Skeletal muscle satellite cell (primary cell): Measurements from ENCODE around the gene SLC44A5.
"Not testable (repeated sequence)": the region's sequence is repeated elsewhere in the genome, so short reads cannot be mapped to it uniquely, and the experiment has no call there.

Source experiments
- H3K27me3 ChIP-seq: 2 replicates; pipeline ENCODE4 v1.7.0; 2013; ENCODE audit warnings: low read length; ENCODE audit not compliant: control insufficient read depth, insufficient read depth
- H3K36me3 ChIP-seq: 2 replicates; pipeline ENCODE4 v1.7.0; 2013; ENCODE audit warnings: mild to moderate bottlenecking, control low read depth, low read length; ENCODE audit not compliant: insufficient read depth
- H3K4me1 ChIP-seq: 2 replicates; pipeline ENCODE4 v1.7.0; 2013; ENCODE audit warnings: low read length; ENCODE audit not compliant: control insufficient read depth, insufficient read depth
- H3K4me2 ChIP-seq: 2 replicates; pipeline ENCODE4 v1.7.0; 2013; ENCODE audit warnings: mild to moderate bottlenecking, low read length
- H3K4me3 ChIP-seq: 2 replicates; pipeline ENCODE4 v1.7.0; 2013; ENCODE audit warnings: low read length
- H3K9ac ChIP-seq: 2 replicates; pipeline ENCODE4 v1.7.0; 2013; ENCODE audit warnings: mild to moderate bottlenecking, low read depth, low read length, moderate library complexity
- H3K9me3 ChIP-seq: replicated peaks from 2 replicates; pipeline ENCODE4 v1.7.0; 2013; ENCODE audit warnings: mild to moderate bottlenecking, control low read depth, low read length

SLC44A5 gene

GRCh38 chr1:75293270-75293669 lies 317.6 kb downstream of the SLC44A5 start:
- Histone ChIP-seq H3K36me3 (no peaks in the 10 kb centered on the region), H3K27me3 (no peaks in the 10 kb centered on the region), H3K9me3 (no peaks in the 10 kb centered on the region), H3K9ac (no peak overlapping the region), H3K4me2 (no peak overlapping the region), H3K4me3 (no peak overlapping the region), H3K4me1 (no peaks in the 10 kb centered on the region)

- H3K4me1 ChIP-seq: no peaks in the 10 kb centered on the region
Observed at GRCh38 chr1:75292013-75292412, 318.9 kb downstream of the SLC44A5 start.

GRCh38 chr1:75276385-75276784 lies 334.5 kb downstream of the SLC44A5 start:
- H3K9me3 ChIP-seq: no peaks in the 10 kb centered on the region
- no peaks in the 10 kb centered on the region for H3K36me3 ChIP-seq
- H3K4me1 ChIP-seq: no peaks in the 10 kb centered on the region
- no peak overlapping the region for H3K9ac ChIP-seq
- H3K27me3 ChIP-seq: no peaks in the 10 kb centered on the region
- no peak overlapping the region for H3K4me2 ChIP-seq
- no peak overlapping the region for H3K4me3 ChIP-seq

More at GRCh38 chr1:75292013-75292412, 318.9 kb downstream of the SLC44A5 start:
- Histone ChIP-seq H3K36me3 (no peaks in the 10 kb centered on the region), H3K27me3 (no peaks in the 10 kb centered on the region), H3K9ac (no peak overlapping the region), H3K9me3 (no peaks in the 10 kb centered on the region), H3K4me2 (no peak overlapping the region), H3K4me3 (no peak overlapping the region)

GRCh38 chr1:75275631-75276030 lies 335.3 kb downstream of the SLC44A5 start:
- Histone ChIP-seq H3K9me3 (no peaks in the 10 kb centered on the region), H3K36me3 (no peaks in the 10 kb centered on the region), H3K27me3 (no peaks in the 10 kb centered on the region), H3K4me3 (no peak overlapping the region), H3K9ac (no peak overlapping the region), H3K4me2 (no peak overlapping the region), H3K4me1 (no peaks in the 10 kb centered on the region)

- no peaks in the 10 kb centered on the region for H3K4me1 ChIP-seq
- no peak overlapping the region for H3K4me2 ChIP-seq
- no peaks in the 10 kb centered on the region for H3K9me3 ChIP-seq
- H3K9ac ChIP-seq: no peak overlapping the region
- no peaks in the 10 kb centered on the region for H3K36me3 ChIP-seq
- H3K4me3 ChIP-seq: no peak overlapping the region
- H3K27me3 ChIP-seq: no peaks in the 10 kb centered on the region
Observed at GRCh38 chr1:75274920-75275506, 335.9 kb downstream of the SLC44A5 start.

GRCh38 chr1:75273110-75273509 lies 337.8 kb downstream of the SLC44A5 start:
- H3K27me3 ChIP-seq: no peaks in the 10 kb centered on the region
- H3K4me2 ChIP-seq: no peak overlapping the region
- H3K36me3 ChIP-seq: no peaks in the 10 kb centered on the region
- H3K9me3 ChIP-seq: no peaks in the 10 kb centered on the region
- no peak overlapping the region for H3K4me3 ChIP-seq
- no peak overlapping the region for H3K9ac ChIP-seq
- H3K4me1 ChIP-seq: no peaks in the 10 kb centered on the region

- H3K36me3 ChIP-seq: no peaks in the 10 kb centered on the region
- H3K4me3 ChIP-seq: no peak overlapping the region
- H3K4me1 ChIP-seq: no peaks in the 10 kb centered on the region
- no peaks in the 10 kb centered on the region for H3K9me3 ChIP-seq
- H3K9ac ChIP-seq: no peak overlapping the region
- H3K27me3 ChIP-seq: no peaks in the 10 kb centered on the region
- no peak overlapping the region for H3K4me2 ChIP-seq
Observed at GRCh38 chr1:75265792-75266191, 345.1 kb downstream of the SLC44A5 start.

- H3K27me3 ChIP-seq: no peaks in the 10 kb centered on the region
- H3K4me1 ChIP-seq: no peaks in the 10 kb centered on the region
- no peak overlapping the region for H3K4me2 ChIP-seq
- no peak overlapping the region for H3K4me3 ChIP-seq
- no peak overlapping the region for H3K9ac ChIP-seq
- no peaks in the 10 kb centered on the region for H3K9me3 ChIP-seq
- H3K36me3 ChIP-seq: no peaks in the 10 kb centered on the region
Observed at GRCh38 chr1:75264112-75264511, 346.8 kb downstream of the SLC44A5 start.

- not testable (repeated sequence) for H3K36me3 ChIP-seq, H3K27me3 ChIP-seq, H3K4me1 ChIP-seq, H3K9ac ChIP-seq, H3K9me3 ChIP-seq, H3K4me2 ChIP-seq, H3K4me3 ChIP-seq
Observed at GRCh38 chr1:75263616-75264015, 347.3 kb downstream of the SLC44A5 start.

GRCh38 chr1:75261946-75262345 lies 349.0 kb downstream of the SLC44A5 start:
- not testable (repeated sequence) for H3K4me3 ChIP-seq, H3K4me2 ChIP-seq, H3K4me1 ChIP-seq, H3K9ac ChIP-seq, H3K27me3 ChIP-seq, H3K36me3 ChIP-seq, H3K9me3 ChIP-seq

GRCh38 chr1:75258351-75258750 lies 352.6 kb downstream of the SLC44A5 start:
- Histone ChIP-seq H3K9ac (no peak overlapping the region), H3K27me3 (no peaks in the 10 kb centered on the region), H3K4me2 (no peak overlapping the region), H3K36me3 (no peaks in the 10 kb centered on the region), H3K9me3 (no peaks in the 10 kb centered on the region), H3K4me3 (no peak overlapping the region), H3K4me1 (no peaks in the 10 kb centered on the region)

- Histone ChIP-seq H3K4me3 (no peak overlapping the region), H3K4me2 (no peak overlapping the region), H3K27me3 (no peaks in the 10 kb centered on the region), H3K36me3 (no peaks in the 10 kb centered on the region), H3K4me1 (no peaks in the 10 kb centered on the region), H3K9ac (no peak overlapping the region), H3K9me3 (no peaks in the 10 kb centered on the region)
Observed at GRCh38 chr1:75257424-75257823, 353.5 kb downstream of the SLC44A5 start.
